ENCODE measurements around the gene CD47.

The CD47 gene

GRCh38 chr3:108117241-108117775 is 26.5 kb upstream of the CD47 start:
- DNase-seq (ENCODE audit: low spot score), result no peak

GRCh38 chr3:108114423-108115065 is 23.7 kb upstream of the CD47 start:
- DNase-seq (ENCODE audit: low spot score), result no peak

GRCh38 chr3:108113975-108114374 is 23.1 kb upstream of the CD47 start:
- DNase-seq (ENCODE audit: low spot score), result no peak

- DNase-seq (ENCODE audit: low spot score), result no peak
These were observed 20.1 kb upstream of the CD47 start for GRCh38 chr3:108110934-108111333.

GRCh38 chr3:108108416-108108815 is 17.6 kb upstream of the CD47 start:
- no peak for DNase-seq (ENCODE audit: low spot score)

- DNase-seq (ENCODE audit: low spot score), result no peak
These were observed 15.6 kb upstream of the CD47 start for GRCh38 chr3:108106449-108106848.

GRCh38 chr3:108106031-108106430 is 15.2 kb upstream of the CD47 start:
- DNase-seq (ENCODE audit: low spot score), result no peak

GRCh38 chr3:108103886-108104797 is 13.3 kb upstream of the CD47 start:
- no peak for DNase-seq (ENCODE audit: low spot score)

GRCh38 chr3:108103040-108103751 is 12.4 kb upstream of the CD47 start:
- no peak for DNase-seq (ENCODE audit: low spot score)

- no peak for DNase-seq (ENCODE audit: low spot score)
These were observed 11.7 kb upstream of the CD47 start for GRCh38 chr3:108102420-108103039.

GRCh38 chr3:108100906-108101660 is 10.3 kb upstream of the CD47 start:
- DNase-seq (ENCODE audit: low spot score), result no peak

- no peak for DNase-seq (ENCODE audit: low spot score)
These were observed 9.0 kb upstream of the CD47 start for GRCh38 chr3:108099679-108100428.

GRCh38 chr3:108099244-108099643 is 8.4 kb upstream of the CD47 start:
- DNase-seq (ENCODE audit: low spot score), result no peak

GRCh38 chr3:108098003-108098370 is 7.2 kb upstream of the CD47 start:
- DNase-seq (ENCODE audit: low spot score), result no peak

GRCh38 chr3:108097322-108098002 is 6.6 kb upstream of the CD47 start:
- no peak for DNase-seq (ENCODE audit: low spot score)

- no peak for DNase-seq (ENCODE audit: low spot score)
These were observed 5.9 kb upstream of the CD47 start for GRCh38 chr3:108096532-108097321.

GRCh38 chr3:108093616-108094015 is 2.8 kb upstream of the CD47 start:
- DNase-seq (ENCODE audit: low spot score), result no peak

GRCh38 chr3:108093021-108093420 is 2.2 kb upstream of the CD47 start:
- DNase-seq (ENCODE audit: low spot score), result no peak

- DNase-seq (ENCODE audit: low spot score), result no peak
These were observed 1.7 kb upstream of the CD47 start for GRCh38 chr3:108092501-108092900.
